GM12878 (cell line): ENCODE results near the gene ADAMTSL3.

Experiments
- CTCF ChIP-seq, 3 experiments: IDR thresholded peaks in 2 of 3; conservative IDR thresholded peaks in 1 of 3; 2 replicates each; pipeline ENCODE4 v1.5.1; 2011; ENCODE audit warnings: low read depth in 3 of 3, low read length in 3 of 3, mild to moderate bottlenecking in 3 of 3, control low read depth in 2 of 3, moderate library complexity in 2 of 3, inconsistent platforms in 1 of 3, mixed read lengths in 1 of 3; ENCODE audit not compliant: control insufficient read depth in 2 of 3, insufficient read depth in 1 of 3; ENCODE audit errors: extremely low read depth in 1 of 3
- RB1 ChIP-seq: fragments of 450-650 bp; formaldehyde crosslinking; IDR thresholded peaks from 2 replicates; pipeline ENCODE4 v1.6.1; 2017; ENCODE audit warnings: mild to moderate bottlenecking, borderline replicate concordance
- TAF1 ChIP-seq: IDR thresholded peaks from 2 replicates; pipeline ENCODE4 v1.6.1; 2011; ENCODE audit warnings: mild to moderate bottlenecking, low read depth, low read length, borderline replicate concordance
- TF ChIP-seq, protein P1 (sequence below): IDR thresholded peaks from 2 replicates; pipeline ENCODE4 v1.6.1; 2012; ENCODE audit warnings: low read depth, low read length, improper control_type of control experiment

DNA sequence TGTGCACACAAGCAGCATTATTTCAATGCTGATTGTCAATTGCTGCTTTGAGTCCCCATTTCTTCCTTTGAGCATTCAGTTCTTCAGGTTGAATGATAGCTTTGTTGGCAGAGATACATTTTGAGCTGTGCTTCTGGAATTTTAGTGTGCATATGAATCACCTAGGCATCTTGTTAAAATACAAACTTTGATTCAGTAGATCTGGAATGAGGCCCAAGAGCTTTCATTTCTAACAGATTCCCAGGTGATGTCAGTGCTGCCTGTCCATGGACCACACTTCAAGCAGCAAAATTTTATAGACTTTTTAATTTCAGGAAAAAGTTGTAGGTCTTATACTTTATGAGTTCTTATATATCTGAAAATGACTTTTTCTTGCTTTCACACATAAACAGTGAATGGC, 131.1 kb downstream of the ADAMTSL3 start:
- no peak for TF ChIP-seq CTCF (IDR thresholded peaks at IDR 0.05 in 2 of 3, conservative IDR thresholded peaks at IDR 0.05 in 1 of 3; ENCODE audit: control insufficient read depth in 2 of 3, extremely low read depth in 1 of 3, insufficient read depth in 1 of 3, low read depth in 3 of 3, low read length in 3 of 3)
- TF ChIP-seq RB1: no peak
- TF ChIP-seq, protein P1, sequence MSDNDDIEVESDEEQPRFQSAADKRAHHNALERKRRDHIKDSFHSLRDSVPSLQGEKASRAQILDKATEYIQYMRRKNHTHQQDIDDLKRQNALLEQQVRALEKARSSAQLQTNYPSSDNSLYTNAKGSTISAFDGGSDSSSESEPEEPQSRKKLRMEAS: no peak
- no peak for TF ChIP-seq TAF1
